GM23338 (cell line): ENCODE results near the gene TEX14. TPM values are rescaled to one million over a fixed set of nuclear protein-coding genes. Genes with fewer than 3 reads are reported as not detected.

Source experiments
- ATAC-seq: fragments of 200-7000 bp; cut with Tn5 transposase; 3 replicates; pipeline ENCODE4 v1.9.1; 2020
- DNase-seq: peaks from one replicate; pipeline ENCODE4 v3.0.0-alpha.2; 2015; ENCODE audit warnings: low spot score
- H2AFZ ChIP-seq: fragments of 200-600 bp; sonication (generic); 2 replicates; pipeline ENCODE4 v1.8.0; 2016; ENCODE audit warnings: antibody characterized with exemption, mild to moderate bottlenecking, moderate library complexity
- H3F3A ChIP-seq: fragments of 200-600 bp; sonication (generic); replicated peaks from 2 replicates; pipeline ENCODE4 v1.8.0; 2017; ENCODE audit warnings: antibody characterized with exemption, mixed run types, low read depth
- H3K27ac ChIP-seq: fragments of 200-600 bp; sonication (generic); 2 replicates; pipeline ENCODE4 v1.6.1; 2016; ENCODE audit warnings: low read depth
- H3K27me3 ChIP-seq: fragments of 200-600 bp; sonication (generic); 2 replicates; pipeline ENCODE4 v1.8.0; 2016; ENCODE audit warnings: mild to moderate bottlenecking, mixed run types, moderate library complexity; ENCODE audit not compliant: insufficient read depth
- H3K36me3 ChIP-seq: fragments of 200-600 bp; sonication (generic); 2 replicates; pipeline ENCODE4 v1.8.0; 2016; ENCODE audit warnings: mild to moderate bottlenecking; ENCODE audit not compliant: insufficient read depth
- H3K4me1 ChIP-seq: fragments of 200-600 bp; sonication (generic); 2 replicates; pipeline ENCODE4 v1.8.0; 2016; ENCODE audit warnings: mild to moderate bottlenecking, moderate library complexity; ENCODE audit not compliant: insufficient read depth
- H3K4me2 ChIP-seq: fragments of 200-600 bp; sonication (generic); 2 replicates; pipeline ENCODE4 v1.7.1; 2017; ENCODE audit warnings: mixed run types
- H3K4me3 ChIP-seq: fragments of 200-600 bp; sonication (generic); 2 replicates; pipeline ENCODE4 v1.6.1; 2016; ENCODE audit warnings: mixed run types
- H3K79me2 ChIP-seq: fragments of 200-600 bp; sonication (generic); replicated peaks from 2 replicates; pipeline ENCODE4 v1.8.0; 2017; ENCODE audit warnings: mild to moderate bottlenecking; ENCODE audit not compliant: insufficient read depth
- H3K9me2 ChIP-seq: fragments of 200-600 bp; sonication (generic); 2 replicates; pipeline ENCODE4 v1.8.0; 2017; ENCODE audit not compliant: insufficient read depth
- H4K20me1 ChIP-seq: fragments of 200-600 bp; sonication (generic); replicated peaks from 2 replicates; pipeline ENCODE4 v1.8.0; 2017; ENCODE audit warnings: mild to moderate bottlenecking; ENCODE audit not compliant: insufficient read depth
- H3K27ac Mint-ChIP-seq: 2 replicates; pipeline ENCODE4 v1.8.0; 2020; ENCODE audit warnings: inconsistent platforms, mild to moderate bottlenecking, moderate library complexity, mixed read lengths
- H3K27me3 Mint-ChIP-seq: 3 replicates; pipeline ENCODE4 v1.8.0; 2022; ENCODE audit warnings: low read depth, mild to moderate bottlenecking, moderate library complexity, mixed read lengths, inconsistent platforms; ENCODE audit not compliant: insufficient read depth, poor library complexity
- H3K36me3 Mint-ChIP-seq: 3 replicates; pipeline ENCODE4 v1.8.0; 2021; ENCODE audit warnings: low read depth, mild to moderate bottlenecking, inconsistent platforms, moderate library complexity, mixed read lengths
- H3K4me1 Mint-ChIP-seq: 3 replicates; pipeline ENCODE4 v1.8.0; 2020; ENCODE audit warnings: mild to moderate bottlenecking, inconsistent platforms, mixed read lengths
- H3K4me3 Mint-ChIP-seq: 3 replicates; pipeline ENCODE4 v1.8.0; 2021; ENCODE audit warnings: moderate library complexity, mild to moderate bottlenecking, inconsistent platforms, mixed read lengths
- H3K9me3 Mint-ChIP-seq: 3 replicates; pipeline ENCODE4 v1.8.0; 2020; ENCODE audit warnings: moderate library complexity, mild to moderate bottlenecking, inconsistent platforms, mixed read lengths
- CREB1 ChIP-seq: fragments of 250-450 bp; sonication (Bioruptor Pico); IDR thresholded peaks from 2 replicates; pipeline ENCODE4 v1.5.0; 2020; ENCODE audit warnings: low read depth, mild to moderate bottlenecking, moderate library complexity
- CTCF ChIP-seq, 2 experiments: fragments of 200-600 bp in 1 of 2; sonication (generic) in 1 of 2; conservative IDR thresholded peaks; 2 replicates each; pipeline versions ENCODE4 v1.5.1 to v1.6.1; 2016 to 2017; ENCODE audit warnings: antibody characterized with exemption in 2 of 2, low read depth in 2 of 2, mild to moderate bottlenecking in 2 of 2, moderate library complexity in 1 of 2
- ETS1 ChIP-seq: IDR thresholded peaks from 2 replicates; pipeline ENCODE4 v1.6.1; 2016; ENCODE audit warnings: antibody characterized with exemption
- EZH2 ChIP-seq: fragments of 200-600 bp; sonication (generic); IDR thresholded peaks from one replicate; pipeline ENCODE4 v1.8.0; 2017; ENCODE audit warnings: antibody characterized with exemption, mild to moderate bottlenecking, low read depth; ENCODE audit not compliant: unreplicated experiment
- EZH2phosphoT487 ChIP-seq: fragments of 200-600 bp; sonication (generic); IDR thresholded peaks from one replicate; pipeline ENCODE4 v1.8.1; 2018; ENCODE audit warnings: antibody characterized with exemption; ENCODE audit not compliant: unreplicated experiment
- JUNB ChIP-seq: IDR thresholded peaks from one replicate; pipeline ENCODE4 v1.6.1; 2016; ENCODE audit warnings: antibody characterized with exemption; ENCODE audit not compliant: unreplicated experiment
- NANOG ChIP-seq: IDR thresholded peaks from 2 replicates; pipeline ENCODE4 v1.6.1; 2016; ENCODE audit warnings: antibody characterized with exemption, borderline replicate concordance
- POLR2AphosphoS5 ChIP-seq: IDR thresholded peaks from 2 replicates; pipeline ENCODE4 v1.6.1; 2016; ENCODE audit warnings: antibody characterized with exemption, low read depth
- REST ChIP-seq: IDR thresholded peaks from one replicate; pipeline ENCODE4 v1.6.1; 2018; ENCODE audit warnings: antibody characterized with exemption; ENCODE audit not compliant: unreplicated experiment
- STAT1 ChIP-seq: IDR thresholded peaks from one replicate; pipeline ENCODE4 v1.6.1; 2016; ENCODE audit warnings: antibody characterized with exemption; ENCODE audit not compliant: unreplicated experiment
- ZNF114 ChIP-seq: fragments of 250-450 bp; sonication (Bioruptor Pico); IDR thresholded peaks from 2 replicates; pipeline ENCODE4 v1.5.0; 2020; ENCODE audit warnings: mild to moderate bottlenecking, moderate library complexity
- ZNF331 ChIP-seq: fragments of 250-450 bp; sonication (Bioruptor Pico); IDR thresholded peaks from 2 replicates; pipeline ENCODE4 v1.5.0; 2020; ENCODE audit warnings: low read depth, mild to moderate bottlenecking, moderate library complexity
- polyA plus RNA-seq: library from polyadenylated mRNA; unstranded; fragments of >200 nt; fragmentation: Nextera tagmentation; extraction: Ambion mirVana; gene quantifications from 2 replicates; pipeline ENCODE4 v1.2.1, GENCODE V29; 2016
- total RNA-seq: library from RNA; depleted of rRNA; stranded (reverse); fragments of >200 nt; shearing (Covaris generic); gene quantifications from 2 replicates; pipeline ENCODE4 v1.2.3, GENCODE V29; 2014
- TF ChIP-seq, protein P1 (sequence below): fragments of 250-450 bp; sonication (Bioruptor Pico); IDR thresholded peaks from 2 replicates; pipeline ENCODE4 v1.5.0; 2020; ENCODE audit warnings: mild to moderate bottlenecking, moderate library complexity

TEX14 gene
- total and polyA plus RNA-seq, 2 experiments from 2014 or later = 0.80 to 2.6 TPM

- no peaks in the 10 kb centered on the region for H3K9me2 ChIP-seq
- no peaks in the 10 kb centered on the region for H3K36me3 ChIP-seq
- TF ChIP-seq ZNF331 (CRISPR knock-in tag) (no peak), POLR2AphosphoS5 (no peak), CTCF (conservative IDR thresholded peaks at IDR 0.05; ENCODE audit: low read depth in 2 of 2) (no peak), ETS1 (no peak), ZNF114 (CRISPR knock-in tag) (no peak), NANOG (no peak), REST (no peak), EZH2phosphoT487 (no peak), CREB1 (no peak), JUNB (no peak), STAT1 (no peak), EZH2 (no peak)
- TF ChIP-seq, protein P1, sequence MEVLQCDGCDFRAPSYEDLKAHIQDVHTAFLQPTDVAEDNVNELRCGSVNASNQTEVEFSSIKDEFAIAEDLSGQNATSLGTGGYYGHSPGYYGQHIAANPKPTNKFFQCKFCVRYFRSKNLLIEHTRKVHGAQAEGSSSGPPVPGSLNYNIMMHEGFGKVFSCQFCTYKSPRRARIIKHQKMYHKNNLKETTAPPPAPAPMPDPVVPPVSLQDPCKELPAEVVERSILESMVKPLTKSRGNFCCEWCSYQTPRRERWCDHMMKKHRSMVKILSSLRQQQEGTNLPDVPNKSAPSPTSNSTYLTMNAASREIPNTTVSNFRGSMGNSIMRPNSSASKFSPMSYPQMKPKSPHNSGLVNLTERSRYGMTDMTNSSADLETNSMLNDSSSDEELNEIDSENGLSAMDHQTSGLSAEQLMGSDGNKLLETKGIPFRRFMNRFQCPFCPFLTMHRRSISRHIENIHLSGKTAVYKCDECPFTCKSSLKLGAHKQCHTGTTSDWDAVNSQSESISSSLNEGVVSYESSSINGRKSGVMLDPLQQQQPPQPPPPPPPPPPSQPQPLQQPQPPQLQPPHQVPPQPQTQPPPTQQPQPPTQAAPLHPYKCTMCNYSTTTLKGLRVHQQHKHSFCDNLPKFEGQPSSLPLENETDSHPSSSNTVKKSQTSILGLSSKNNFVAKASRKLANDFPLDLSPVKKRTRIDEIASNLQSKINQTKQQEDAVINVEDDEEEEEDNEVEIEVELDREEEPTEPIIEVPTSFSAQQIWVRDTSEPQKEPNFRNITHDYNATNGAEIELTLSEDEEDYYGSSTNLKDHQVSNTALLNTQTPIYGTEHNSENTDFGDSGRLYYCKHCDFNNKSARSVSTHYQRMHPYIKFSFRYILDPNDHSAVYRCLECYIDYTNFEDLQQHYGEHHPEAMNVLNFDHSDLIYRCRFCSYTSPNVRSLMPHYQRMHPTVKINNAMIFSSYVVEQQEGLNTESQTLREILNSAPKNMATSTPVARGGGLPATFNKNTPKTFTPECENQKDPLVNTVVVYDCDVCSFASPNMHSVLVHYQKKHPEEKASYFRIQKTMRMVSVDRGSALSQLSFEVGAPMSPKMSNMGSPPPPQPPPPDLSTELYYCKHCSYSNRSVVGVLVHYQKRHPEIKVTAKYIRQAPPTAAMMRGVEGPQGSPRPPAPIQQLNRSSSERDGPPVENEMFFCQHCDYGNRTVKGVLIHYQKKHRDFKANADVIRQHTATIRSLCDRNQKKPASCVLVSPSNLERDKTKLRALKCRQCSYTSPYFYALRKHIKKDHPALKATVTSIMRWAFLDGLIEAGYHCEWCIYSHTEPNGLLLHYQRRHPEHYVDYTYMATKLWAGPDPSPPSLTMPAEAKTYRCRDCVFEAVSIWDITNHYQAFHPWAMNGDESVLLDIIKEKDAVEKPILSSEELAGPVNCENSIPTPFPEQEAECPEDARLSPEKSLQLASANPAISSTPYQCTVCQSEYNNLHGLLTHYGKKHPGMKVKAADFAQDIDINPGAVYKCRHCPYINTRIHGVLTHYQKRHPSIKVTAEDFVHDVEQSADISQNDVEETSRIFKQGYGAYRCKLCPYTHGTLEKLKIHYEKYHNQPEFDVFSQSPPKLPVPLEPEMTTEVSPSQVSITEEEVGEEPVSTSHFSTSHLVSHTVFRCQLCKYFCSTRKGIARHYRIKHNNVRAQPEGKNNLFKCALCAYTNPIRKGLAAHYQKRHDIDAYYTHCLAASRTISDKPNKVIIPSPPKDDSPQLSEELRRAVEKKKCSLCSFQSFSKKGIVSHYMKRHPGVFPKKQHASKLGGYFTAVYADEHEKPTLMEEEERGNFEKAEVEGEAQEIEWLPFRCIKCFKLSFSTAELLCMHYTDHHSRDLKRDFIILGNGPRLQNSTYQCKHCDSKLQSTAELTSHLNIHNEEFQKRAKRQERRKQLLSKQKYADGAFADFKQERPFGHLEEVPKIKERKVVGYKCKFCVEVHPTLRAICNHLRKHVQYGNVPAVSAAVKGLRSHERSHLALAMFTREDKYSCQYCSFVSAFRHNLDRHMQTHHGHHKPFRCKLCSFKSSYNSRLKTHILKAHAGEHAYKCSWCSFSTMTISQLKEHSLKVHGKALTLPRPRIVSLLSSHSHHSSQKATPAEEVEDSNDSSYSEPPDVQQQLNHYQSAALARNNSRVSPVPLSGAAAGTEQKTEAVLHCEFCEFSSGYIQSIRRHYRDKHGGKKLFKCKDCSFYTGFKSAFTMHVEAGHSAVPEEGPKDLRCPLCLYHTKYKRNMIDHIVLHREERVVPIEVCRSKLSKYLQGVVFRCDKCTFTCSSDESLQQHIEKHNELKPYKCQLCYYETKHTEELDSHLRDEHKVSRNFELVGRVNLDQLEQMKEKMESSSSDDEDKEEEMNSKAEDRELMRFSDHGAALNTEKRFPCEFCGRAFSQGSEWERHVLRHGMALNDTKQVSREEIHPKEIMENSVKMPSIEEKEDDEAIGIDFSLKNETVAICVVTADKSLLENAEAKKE = no peak
- no peaks in the 10 kb centered on the region for H3K27me3 ChIP-seq
- no peaks in the 10 kb centered on the region for H3K4me1 ChIP-seq
- no peaks in the 10 kb centered on the region for H4K20me1 ChIP-seq
- H3K79me2 ChIP-seq = no peaks in the 10 kb centered on the region
- peaks cover 3% of the 10 kb centered on the region for H3K27me3 Mint-ChIP-seq
- no peak overlapping the region for H3K27ac ChIP-seq
- no peak overlapping the region for H3K4me3 ChIP-seq
- H3F3A ChIP-seq = no peaks in the 10 kb centered on the region
- ATAC-seq = no peak
- H3K4me3 Mint-ChIP-seq = no peak overlapping the region
- peak overlapping the region; percentile 27; the same call in 1 of the 2 replicates for H3K27ac Mint-ChIP-seq
- no peak for DNase-seq
- no peak overlapping the region for H2AFZ ChIP-seq
- peaks cover 3% of the 10 kb centered on the region; the same call in 1 of the 3 replicates for H3K4me1 Mint-ChIP-seq
- H3K9me3 Mint-ChIP-seq = no peaks in the 10 kb centered on the region
- H3K36me3 Mint-ChIP-seq = no peaks in the 10 kb centered on the region
- H3K4me2 ChIP-seq = no peak overlapping the region
Observed at GRCh38 chr17:58575511-58575910, 116.3 kb downstream of the TEX14 start.
